ENCODE data around the gene SPOUT1. TPM values are rescaled to one million over a fixed set of nuclear protein-coding genes. Genes with fewer than 3 reads are reported as not detected.
"Not testable (repeated sequence)": the region's sequence is repeated elsewhere in the genome, so short reads cannot be mapped to it uniquely, and the experiment has no call there.

SPOUT1 gene
- total RNA-seq, 6 donors from 2014 or later, result 10.5 to 108 (median 41.7) TPM

- H3K27me3 ChIP-seq, result no peaks in the 10 kb centered on the region
- H3K36me3 ChIP-seq, result peaks cover 26 to 89% (median 67%) of the 10 kb centered on the region in 4 donors
- H3K9me3 ChIP-seq, result no peaks in the 10 kb centered on the region
- no peak for ATAC-seq (ENCODE audit: low FRiP score in 2 of 2)
- no peaks in the 10 kb centered on the region for H3K4me1 ChIP-seq
- no peak overlapping the region for H3K27ac ChIP-seq
- DNase-seq, result no peak
- WGBS, 2 donors, result 91 to 94% methylated on average over 7 of the region's 7 CpGs
- H3K4me3 ChIP-seq, result no peak overlapping the region
- TF ChIP-seq POLR2A (IDR thresholded peaks at IDR 0.05), result no peak
- no peak for TF ChIP-seq EP300 (IDR thresholded peaks at IDR 0.05)
Observed at GRCh38 chr9:128800061-128800460, 29.5 kb downstream of the SPOUT1 start.

GRCh38 chr9:128798896-128799295 is 30.7 kb downstream of the SPOUT1 start:
- DNase-seq (no peak), ATAC-seq (ENCODE audit: low FRiP score in 2 of 2) (no peak)
- Histone ChIP-seq H3K9me3 (no peaks in the 10 kb centered on the region), H3K36me3 (peaks cover 26 to 90% (median 64%) of the 10 kb centered on the region in 4 donors), H3K27me3 (no peaks in the 10 kb centered on the region), H3K4me1 (no peaks in the 10 kb centered on the region), H3K27ac (no peak overlapping the region), H3K4me3 (no peak overlapping the region)
- 79 to 91% methylated on average over 8 of the region's 8 CpGs for WGBS, 2 donors
- TF ChIP-seq CTCF (IDR thresholded peaks at IDR 0.05), result no peak
- TF ChIP-seq EP300 (IDR thresholded peaks at IDR 0.05), result no peak
- TF ChIP-seq POLR2A (IDR thresholded peaks at IDR 0.05), result no peak
- TF ChIP-seq POLR2AphosphoS5 (IDR thresholded peaks at IDR 0.05), result no peak

GRCh38 chr9:128794961-128795360 is 34.6 kb downstream of the SPOUT1 start:
- WGBS, 2 donors, result 50% methylated on average over 2 of the region's 2 CpGs
- not testable (repeated sequence) for DNase-seq; H3K4me1 ChIP-seq; H3K4me3 ChIP-seq; H3K9me3 ChIP-seq; H3K27ac ChIP-seq; H3K27me3 ChIP-seq; ATAC-seq (ENCODE audit: low FRiP score in 2 of 2)
- peaks cover 28 to 91% (median 72%) of the 10 kb centered on the region in 4 donors for H3K36me3 ChIP-seq

GRCh38 chr9:128792978-128793686 is 36.5 kb downstream of the SPOUT1 start:
- ATAC-seq (ENCODE audit: low FRiP score in 2 of 2) (no peak), DNase-seq (no peak)
- Histone ChIP-seq H3K9me3 (no peaks in the 10 kb centered on the region), H3K27ac (no peak overlapping the region), H3K4me3 (no peak overlapping the region), H3K27me3 (no peaks in the 10 kb centered on the region), H3K36me3 (peaks cover 25 to 73% (median 55%) of the 10 kb centered on the region in 4 donors), H3K4me1 (peaks cover 3 to 9% (median 5%) of the 10 kb centered on the region in 4 donors)
- TF ChIP-seq POLR2A (IDR thresholded peaks at IDR 0.05), result no peak
- TF ChIP-seq CTCF (IDR thresholded peaks at IDR 0.05), result no peak
- no peak for TF ChIP-seq POLR2AphosphoS5 (IDR thresholded peaks at IDR 0.05)
- TF ChIP-seq EP300 (IDR thresholded peaks at IDR 0.05), result no peak
- 91 to 92% methylated on average over 6 to 8 of the region's 8 CpGs for WGBS, 2 donors

- peaks cover 15 to 63% (median 45%) of the 10 kb centered on the region in 4 donors for H3K36me3 ChIP-seq
- no peaks in the 10 kb centered on the region for H3K9me3 ChIP-seq
- H3K4me1 ChIP-seq, result peaks cover 7 to 15% (median 11%) of the 10 kb centered on the region in 4 donors
- ATAC-seq (ENCODE audit: low FRiP score in 2 of 2), result no peak
- no peak overlapping the region for H3K4me3 ChIP-seq
- no peak for DNase-seq
- WGBS, 2 donors, result 88 to 91% methylated on average over 8 of the region's 9 CpGs
- H3K27ac ChIP-seq, result no peak overlapping the region
- no peaks in the 10 kb centered on the region for H3K27me3 ChIP-seq
- TF ChIP-seq POLR2A (IDR thresholded peaks at IDR 0.05), result no peak
- TF ChIP-seq EP300 (IDR thresholded peaks at IDR 0.05), result no peak
- no peak for TF ChIP-seq CTCF (IDR thresholded peaks at IDR 0.05)
- no peak for TF ChIP-seq POLR2AphosphoS5 (IDR thresholded peaks at IDR 0.05)
Observed at GRCh38 chr9:128792134-128792533, 37.5 kb downstream of the SPOUT1 start.

- Histone ChIP-seq H3K27me3 (no peaks in the 10 kb centered on the region), H3K4me3 (no peak overlapping the region), H3K27ac (no peak overlapping the region), H3K36me3 (peaks cover 13 to 50% (median 40%) of the 10 kb centered on the region in 4 donors), H3K4me1 (peaks cover 13 to 22% (median 13%) of the 10 kb centered on the region in 4 donors), H3K9me3 (no peaks in the 10 kb centered on the region)
- TF ChIP-seq EP300 (IDR thresholded peaks at IDR 0.05), result no peak
- no peak for TF ChIP-seq CTCF (IDR thresholded peaks at IDR 0.05)
- no peak for TF ChIP-seq POLR2A (IDR thresholded peaks at IDR 0.05)
- TF ChIP-seq POLR2AphosphoS5 (IDR thresholded peaks at IDR 0.05), result no peak
- DNase-seq (no peak), ATAC-seq (ENCODE audit: low FRiP score in 2 of 2) (no peak)
- 89 to 91% methylated on average over 4 of the region's 4 CpGs for WGBS, 2 donors
Observed at GRCh38 chr9:128790536-128790935, 39.1 kb downstream of the SPOUT1 start.

Measured in upper lobe of left lung (tissue), 6 donors.